Vagina (tissue), 2 donors: Measurements from ENCODE around the gene BUD31. TPM values are rescaled to one million over a fixed set of nuclear protein-coding genes. Genes with fewer than 3 reads are reported as not detected.

Source experiments
- DNase-seq, 2 donors: peaks; one replicate each; pipeline ENCODE4 v3.0.0-alpha.2; 2017; ENCODE audit errors: extremely low spot score in 2 of 2
- H3K27ac ChIP-seq: fragments of 200-600 bp; sonication (generic); one replicate; pipeline ENCODE4 v1.5.1; 2019
- H3K27me3 ChIP-seq: fragments of 200-600 bp; sonication (generic); one replicate; pipeline ENCODE4 v1.5.1; 2019
- H3K36me3 ChIP-seq, 2 donors: fragments of 200-600 bp; sonication (generic); one replicate each; pipeline ENCODE4 v1.5.1; 2017 to 2019
- H3K4me1 ChIP-seq: fragments of 200-600 bp; sonication (generic); one replicate; pipeline ENCODE4 v1.5.1; 2019
- H3K4me3 ChIP-seq, 2 donors: fragments of 200-600 bp; sonication (generic); 1 replicate in 1 of 2; 2 replicates in 1 of 2; pipeline ENCODE4 v1.5.1; 2016 to 2019
- H3K9me3 ChIP-seq: fragments of 200-600 bp; sonication (generic); one replicate; pipeline ENCODE4 v1.5.1; 2019
- POLR2A ChIP-seq, 2 donors: fragments of 450-650 bp; IDR thresholded peaks; one replicate each; pipeline ENCODE4 v1.6.1; 2017; ENCODE audit warnings: antibody characterized with exemption in 2 of 2, mild to moderate bottlenecking in 2 of 2, moderate library complexity in 2 of 2
- POLR2AphosphoS5 ChIP-seq, 2 donors: sonication (generic); formaldehyde crosslinking; IDR thresholded peaks; one replicate each; pipeline ENCODE4 v1.9.0; 2017; ENCODE audit warnings: antibody characterized with exemption in 2 of 2, mild to moderate bottlenecking in 2 of 2, low read depth in 1 of 2; ENCODE audit not compliant: insufficient read depth in 1 of 2
- intact Hi-C: fragments of 100-400 bp; cut with DNase I; formaldehyde crosslinking; loops from one replicate; pipeline ENCODE4 v1.15.1; 2023
- total RNA-seq: library from RNA; depleted of rRNA; stranded (reverse); fragments of >200 nt; gene quantifications from one replicate; pipeline ENCODE4 v1.2.3, GENCODE V29; 2016
- TF ChIP-seq, protein P1 (sequence below), 3 experiments: fragments of 450-650 bp in 2 of 3; fragments of 200-600 bp in 1 of 3; sonication (generic) in 1 of 3; IDR thresholded peaks; one replicate each; pipeline ENCODE4 v1.5.1; 2017 to 2019; ENCODE audit warnings: antibody characterized with exemption in 3 of 3, mild to moderate bottlenecking in 2 of 3, moderate library complexity in 2 of 3

The BUD31 gene
- total RNA-seq, 1 donor from 2014 or later, result 52.3 TPM

DNA sequence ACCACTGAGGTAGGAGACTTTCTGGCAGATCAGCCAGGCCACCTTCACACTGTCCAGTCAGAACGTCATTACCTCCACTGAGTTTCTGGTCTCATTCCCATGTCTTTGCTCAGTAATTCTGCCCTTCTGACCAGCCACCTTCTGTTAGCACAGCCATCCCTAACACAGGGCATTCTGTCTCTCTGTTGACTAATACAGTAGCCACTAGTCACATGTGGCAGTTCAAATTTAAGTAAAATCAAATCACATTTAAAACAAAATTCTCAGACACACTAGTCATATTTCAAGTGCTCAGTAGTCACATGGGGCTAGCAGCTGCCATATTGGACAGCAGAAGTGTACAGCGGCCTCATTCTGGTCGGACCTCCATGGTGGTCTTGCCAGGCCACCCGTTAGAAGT, 37.3 kb downstream of the BUD31 start:
- no peak overlapping the region for H3K27ac ChIP-seq
- peaks cover 18% of the 10 kb centered on the region for H3K4me1 ChIP-seq
- intact Hi-C loops, result no loop called here
- TF ChIP-seq POLR2A (IDR thresholded peaks at IDR 0.05) (no peak), POLR2AphosphoS5 (IDR thresholded peaks at IDR 0.05; ENCODE audit: insufficient read depth in 1 of 2, low read depth in 1 of 2) (no peak)
- TF ChIP-seq, protein P1, sequence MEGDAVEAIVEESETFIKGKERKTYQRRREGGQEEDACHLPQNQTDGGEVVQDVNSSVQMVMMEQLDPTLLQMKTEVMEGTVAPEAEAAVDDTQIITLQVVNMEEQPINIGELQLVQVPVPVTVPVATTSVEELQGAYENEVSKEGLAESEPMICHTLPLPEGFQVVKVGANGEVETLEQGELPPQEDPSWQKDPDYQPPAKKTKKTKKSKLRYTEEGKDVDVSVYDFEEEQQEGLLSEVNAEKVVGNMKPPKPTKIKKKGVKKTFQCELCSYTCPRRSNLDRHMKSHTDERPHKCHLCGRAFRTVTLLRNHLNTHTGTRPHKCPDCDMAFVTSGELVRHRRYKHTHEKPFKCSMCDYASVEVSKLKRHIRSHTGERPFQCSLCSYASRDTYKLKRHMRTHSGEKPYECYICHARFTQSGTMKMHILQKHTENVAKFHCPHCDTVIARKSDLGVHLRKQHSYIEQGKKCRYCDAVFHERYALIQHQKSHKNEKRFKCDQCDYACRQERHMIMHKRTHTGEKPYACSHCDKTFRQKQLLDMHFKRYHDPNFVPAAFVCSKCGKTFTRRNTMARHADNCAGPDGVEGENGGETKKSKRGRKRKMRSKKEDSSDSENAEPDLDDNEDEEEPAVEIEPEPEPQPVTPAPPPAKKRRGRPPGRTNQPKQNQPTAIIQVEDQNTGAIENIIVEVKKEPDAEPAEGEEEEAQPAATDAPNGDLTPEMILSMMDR (IDR thresholded peaks at IDR 0.05), result no peak
- no peaks in the 10 kb centered on the region for H3K27me3 ChIP-seq
- no peak overlapping the region for H3K4me3 ChIP-seq
- no peaks in the 10 kb centered on the region for H3K9me3 ChIP-seq
- DNase-seq, result no peak
- peaks cover 0 to 56% of the 10 kb centered on the region in 2 donors for H3K36me3 ChIP-seq

DNA sequence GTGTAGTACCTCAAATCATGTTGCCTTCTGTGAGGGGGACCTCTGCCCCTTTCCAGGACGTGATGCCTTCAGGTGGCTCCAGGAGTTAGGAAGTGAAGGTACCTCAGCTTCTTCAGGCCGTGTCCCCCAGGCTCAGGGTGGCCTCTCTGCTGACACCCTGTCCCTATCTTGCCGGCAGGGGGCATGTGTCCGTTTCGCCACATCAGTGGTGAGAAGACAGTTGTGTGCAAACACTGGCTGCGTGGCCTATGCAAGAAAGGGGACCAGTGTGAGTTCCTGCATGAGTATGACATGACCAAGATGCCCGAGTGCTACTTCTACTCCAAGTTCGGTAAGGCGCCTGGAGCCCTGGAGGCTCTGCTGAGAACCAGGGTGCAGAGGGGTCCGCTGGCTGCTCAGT, 39.2 kb downstream of the BUD31 start:
- Histone ChIP-seq H3K4me1 (peaks cover 9% of the 10 kb centered on the region), H3K4me3 (no peak overlapping the region), H3K9me3 (no peaks in the 10 kb centered on the region), H3K36me3 (peaks cover under 1 to 54% of the 10 kb centered on the region in 2 donors), H3K27me3 (no peaks in the 10 kb centered on the region), H3K27ac (no peak overlapping the region)
- intact Hi-C loops, result no loop called here
- TF ChIP-seq POLR2A (IDR thresholded peaks at IDR 0.05), result no peak
- no peak for TF ChIP-seq POLR2AphosphoS5 (IDR thresholded peaks at IDR 0.05; ENCODE audit: insufficient read depth in 1 of 2, low read depth in 1 of 2)
- TF ChIP-seq, protein P1 (IDR thresholded peaks at IDR 0.05), result no peak
- no peak for DNase-seq

DNA sequence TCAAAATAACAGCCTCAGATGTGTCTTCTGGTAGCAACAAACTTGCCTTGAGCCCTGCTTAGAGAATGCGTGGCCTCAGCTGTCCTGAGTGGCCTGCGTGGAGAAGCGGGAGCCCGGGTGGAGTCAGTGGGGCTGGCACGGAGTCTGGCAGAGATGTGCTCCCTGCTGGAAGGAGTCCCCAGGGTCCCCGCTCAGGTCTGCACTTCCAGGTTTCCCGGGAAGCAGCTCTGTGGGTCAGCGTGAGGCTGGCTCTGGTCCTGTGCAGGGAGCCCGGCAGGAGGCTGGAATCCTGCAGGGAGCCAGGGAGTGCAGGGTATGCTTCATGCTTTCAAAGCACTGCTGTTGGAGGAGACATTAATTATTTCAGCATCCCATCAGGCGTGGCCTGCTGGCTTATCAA, 40.1 kb downstream of the BUD31 start:
- no peak overlapping the region for H3K27ac ChIP-seq
- TF ChIP-seq, protein P1 (IDR thresholded peaks at IDR 0.05), result no peak
- no peak for TF ChIP-seq POLR2AphosphoS5 (IDR thresholded peaks at IDR 0.05; ENCODE audit: insufficient read depth in 1 of 2, low read depth in 1 of 2)
- no peak for TF ChIP-seq POLR2A (IDR thresholded peaks at IDR 0.05)
- H3K27me3 ChIP-seq, result no peaks in the 10 kb centered on the region
- intact Hi-C loops, result no loop called here
- H3K9me3 ChIP-seq, result no peaks in the 10 kb centered on the region
- H3K4me3 ChIP-seq, result no peak overlapping the region
- DNase-seq, result no peak
- peaks cover 15% of the 10 kb centered on the region for H3K4me1 ChIP-seq
- H3K36me3 ChIP-seq, result peaks cover 2 to 54% of the 10 kb centered on the region in 2 donors

DNA sequence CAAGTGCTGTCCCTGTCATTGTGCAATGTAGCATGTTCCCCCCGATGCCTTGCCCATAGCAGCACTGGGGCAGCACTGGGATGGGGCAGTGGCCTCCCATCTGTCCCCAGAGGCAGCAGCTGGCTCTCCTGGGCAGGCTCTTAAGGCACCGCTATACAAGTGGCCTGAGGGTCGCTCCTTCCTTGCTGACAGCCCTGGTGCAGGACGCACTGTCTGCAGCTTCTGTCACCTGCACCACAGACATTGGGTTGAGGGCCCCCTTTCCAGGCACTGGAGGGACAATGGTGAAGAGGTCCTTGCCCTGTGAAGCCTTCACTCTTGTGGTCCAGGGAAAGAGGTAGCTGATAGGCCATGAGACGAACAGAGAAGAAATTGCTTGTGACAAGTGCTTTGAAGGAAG, 40.6 kb downstream of the BUD31 start:
- peaks cover 2 to 56% of the 10 kb centered on the region in 2 donors for H3K36me3 ChIP-seq
- TF ChIP-seq POLR2A (IDR thresholded peaks at IDR 0.05), result no peak
- DNase-seq, result no peak
- H3K4me1 ChIP-seq, result peaks cover 15% of the 10 kb centered on the region
- intact Hi-C loops, result no loop called here
- no peaks in the 10 kb centered on the region for H3K9me3 ChIP-seq
- no peaks in the 10 kb centered on the region for H3K27me3 ChIP-seq
- no peak overlapping the region for H3K4me3 ChIP-seq
- H3K27ac ChIP-seq, result no peak overlapping the region

DNA sequence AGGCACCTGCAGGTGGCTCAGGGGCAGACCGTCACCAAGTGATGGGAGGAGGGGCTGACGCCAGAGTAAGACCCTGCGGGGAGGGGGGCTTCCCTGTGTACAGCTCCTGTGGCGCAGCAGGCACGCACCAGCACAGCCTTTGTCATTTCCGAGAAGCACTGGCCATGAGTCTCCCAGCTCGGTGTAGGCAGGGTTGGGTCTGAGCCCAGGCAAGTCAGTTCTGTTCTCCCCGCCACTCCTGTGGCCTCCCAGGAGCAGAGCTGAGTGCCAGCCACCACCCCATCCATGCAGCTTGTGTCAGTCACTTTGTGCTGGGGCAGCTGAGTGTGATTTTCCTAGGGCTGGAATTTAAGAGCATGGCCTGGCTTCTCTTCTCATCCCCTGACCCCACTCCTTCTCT, 43.2 kb downstream of the BUD31 start:
- no peak overlapping the region for H3K27ac ChIP-seq
- TF ChIP-seq, protein P1 (IDR thresholded peaks at IDR 0.05), result no peak
- TF ChIP-seq POLR2AphosphoS5 (IDR thresholded peaks at IDR 0.05; ENCODE audit: insufficient read depth in 1 of 2, low read depth in 1 of 2) (no peak), POLR2A (IDR thresholded peaks at IDR 0.05) (no peak)
- intact Hi-C loops, result no loop called here
- H3K4me3 ChIP-seq, result no peak overlapping the region
- no peaks in the 10 kb centered on the region for H3K9me3 ChIP-seq
- no peak for DNase-seq
- H3K27me3 ChIP-seq, result no peaks in the 10 kb centered on the region
- H3K36me3 ChIP-seq, result peaks cover 2 to 59% of the 10 kb centered on the region in 2 donors
- peaks cover 15% of the 10 kb centered on the region for H3K4me1 ChIP-seq
